NCI-H1048 (cell line): ENCODE measurements around the gene KASH5.

Source experiments
- DNase-seq: peaks from one replicate; lab custom pipeline; 2025; lab: John Stamatoyannopoulos, UW

Gene KASH5

GRCh38 chr19:49421039-49421877, 33.2 kb downstream of the KASH5 start:
- peak; percentile 79 for DNase-seq

DNA sequence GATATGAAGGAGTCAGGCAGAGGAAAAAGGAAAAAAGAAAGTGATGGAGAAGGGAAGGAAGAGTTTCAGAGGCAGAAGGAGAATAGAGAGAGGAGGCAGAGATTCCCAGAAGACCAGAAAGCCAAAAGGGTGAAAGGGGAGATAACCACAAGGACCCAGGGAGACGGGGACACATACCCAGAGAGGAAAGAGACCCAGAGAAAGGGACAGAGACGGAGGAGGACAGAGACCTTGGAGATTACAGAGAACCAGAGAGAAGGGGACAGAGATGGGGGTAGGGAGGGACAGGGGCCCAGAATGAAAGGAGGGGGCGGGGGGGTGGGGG, 33.8 kb downstream of the KASH5 start:
- DNase-seq, result no peak

GRCh38 chr19:49422407-49423070, 34.5 kb downstream of the KASH5 start:
- no peak for DNase-seq

DNA sequence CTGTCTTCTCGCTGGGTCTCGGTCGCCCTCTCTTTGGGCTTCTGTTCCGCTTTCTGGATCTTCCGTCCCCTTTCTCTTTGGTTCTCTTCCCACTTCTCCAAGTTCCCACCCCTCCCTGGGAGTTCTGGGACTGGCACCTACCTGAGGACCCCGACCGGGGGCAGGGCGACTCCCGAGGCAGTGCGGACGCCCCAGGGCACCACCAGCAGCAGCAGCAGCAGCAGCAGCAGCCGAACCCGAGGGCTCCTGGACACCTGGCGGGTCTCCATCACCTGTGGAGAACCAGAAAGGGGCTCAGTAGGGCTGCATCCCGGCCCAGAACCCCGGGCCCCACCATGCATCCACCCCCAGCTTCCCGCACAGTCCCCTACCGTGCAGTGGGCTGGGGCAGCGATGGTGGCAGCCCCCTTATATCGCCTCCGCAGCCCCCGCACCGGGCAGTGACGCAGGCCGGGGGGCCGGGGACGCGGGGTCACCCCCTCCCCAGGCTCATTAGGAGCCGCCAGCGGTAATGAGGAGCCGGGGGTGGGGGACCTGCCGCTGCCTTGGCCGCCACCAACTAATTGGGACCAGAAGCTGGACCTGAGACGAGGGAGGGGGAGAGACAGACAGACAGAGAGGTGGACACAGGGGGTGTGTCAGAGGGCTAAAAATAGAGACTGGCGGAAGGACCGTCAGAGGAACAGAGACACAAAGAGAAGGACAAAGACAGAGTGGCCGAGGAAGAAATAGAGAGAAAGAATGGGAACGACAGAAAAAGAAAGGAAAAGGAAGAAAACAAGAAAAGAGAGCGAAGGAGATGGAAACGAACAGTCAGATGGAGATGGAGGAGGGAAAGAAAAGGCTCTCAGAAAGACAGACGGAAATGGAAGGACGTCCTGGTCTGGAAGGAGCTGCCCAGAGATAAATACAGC, 35.3 kb downstream of the KASH5 start, which contains the start of gene PTH2:
PTH2 (minus strand) TSS at position 371 of the 914 bp plus-strand sequence; CDS start at position 269, 102 bp downstream.
- no peak for DNase-seq

GRCh38 chr19:49423985-49424303, 35.9 kb downstream of the KASH5 start:
- DNase-seq, result no peak

DNA sequence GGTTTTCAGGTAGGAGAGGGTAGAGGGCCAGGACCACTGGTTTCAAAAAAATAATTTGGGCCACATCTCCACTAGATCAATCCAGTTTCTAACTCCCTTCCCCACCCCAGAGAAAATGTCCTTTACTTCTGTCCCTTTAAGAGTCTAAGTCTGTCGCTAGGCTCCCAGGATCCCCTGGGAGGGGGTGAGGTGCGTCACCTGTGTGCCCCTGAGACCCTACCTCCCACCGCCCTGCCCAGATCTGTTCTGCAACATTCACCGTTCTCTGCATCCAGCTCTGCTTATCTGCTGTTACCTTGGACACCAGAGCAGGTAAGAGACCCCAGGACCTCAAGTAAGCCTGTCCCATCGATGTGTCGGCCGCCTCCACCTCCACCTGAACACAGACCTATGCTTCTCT, 37.1 kb downstream of the KASH5 start, which contains the start of gene GFY:
GFY (plus strand) TSS at position 211 of the 400 bp plus-strand sequence. CDS start 1,043 bp downstream, outside the sequence.
- no peak for DNase-seq

- DNase-seq, result no peak
These were observed 38.0 kb downstream of the KASH5 start for GRCh38 chr19:49425922-49426592.

DNA sequence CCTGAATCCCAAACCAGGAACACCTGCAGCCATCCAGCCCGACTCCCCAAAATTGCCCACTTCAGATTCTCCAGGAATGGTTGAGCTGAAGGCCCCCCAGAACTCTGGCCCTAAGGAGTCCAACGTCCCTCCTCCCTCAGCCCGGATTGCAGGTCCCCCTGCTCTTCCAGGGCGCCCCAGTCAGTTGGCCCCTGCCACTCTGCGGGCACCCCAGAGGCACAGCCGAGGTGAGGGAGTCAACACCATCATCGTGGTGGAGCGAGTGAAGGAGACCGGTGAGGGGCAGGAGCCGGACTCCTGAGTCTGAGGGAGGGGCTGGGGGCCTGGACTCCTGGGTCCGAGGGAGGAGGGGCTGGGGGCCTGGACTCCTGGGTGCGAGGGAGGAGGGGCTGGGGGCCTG, 39.3 kb downstream of the KASH5 start:
- no peak for DNase-seq

- no peak for DNase-seq
These were observed 40.0 kb downstream of the KASH5 start for GRCh38 chr19:49427855-49428546.

DNA sequence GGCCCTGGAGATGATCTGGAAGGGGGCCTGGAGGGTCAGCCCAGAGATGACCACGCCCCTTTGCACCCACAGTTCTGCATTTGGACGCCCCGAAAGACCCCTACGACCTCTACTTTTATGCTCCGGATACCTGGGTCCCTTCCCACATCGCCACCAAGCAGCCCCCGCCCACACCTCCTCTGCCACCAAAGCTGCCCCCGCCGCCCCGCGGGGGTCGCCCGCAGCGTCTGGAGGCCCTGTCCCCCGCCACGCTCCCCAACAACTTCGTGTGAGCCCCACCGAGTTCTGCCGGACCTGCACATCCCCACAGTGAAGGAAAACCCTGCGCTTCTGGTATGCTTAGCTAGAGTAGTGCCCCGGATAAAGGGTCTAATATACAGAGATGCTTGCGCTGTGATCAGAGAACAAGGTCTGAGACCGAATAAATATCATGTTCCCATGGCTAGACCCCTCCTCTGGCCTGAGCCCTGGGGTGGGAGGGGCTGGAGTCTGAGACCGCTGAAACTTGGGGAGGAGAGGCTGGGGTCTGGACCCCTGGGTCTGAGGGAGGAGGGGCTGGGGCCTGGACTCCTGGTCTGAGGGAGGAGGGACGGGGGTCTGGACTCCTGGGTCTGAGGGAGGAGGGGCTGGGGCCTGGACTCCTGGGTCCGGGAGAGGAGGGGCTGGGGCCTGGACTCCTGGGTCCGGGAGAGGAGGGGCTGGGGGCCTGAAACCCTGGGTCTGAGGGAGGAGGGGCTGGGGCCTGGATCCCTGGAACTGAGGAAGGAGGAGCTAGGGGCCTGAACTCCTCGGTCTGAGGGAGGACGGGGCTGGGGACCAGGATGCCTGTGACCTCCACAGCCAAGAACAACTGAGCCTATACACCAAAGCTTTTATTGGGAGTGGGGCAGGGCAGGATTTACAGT, 40.8 kb downstream of the KASH5 start:
- DNase-seq, result no peak

DNA sequence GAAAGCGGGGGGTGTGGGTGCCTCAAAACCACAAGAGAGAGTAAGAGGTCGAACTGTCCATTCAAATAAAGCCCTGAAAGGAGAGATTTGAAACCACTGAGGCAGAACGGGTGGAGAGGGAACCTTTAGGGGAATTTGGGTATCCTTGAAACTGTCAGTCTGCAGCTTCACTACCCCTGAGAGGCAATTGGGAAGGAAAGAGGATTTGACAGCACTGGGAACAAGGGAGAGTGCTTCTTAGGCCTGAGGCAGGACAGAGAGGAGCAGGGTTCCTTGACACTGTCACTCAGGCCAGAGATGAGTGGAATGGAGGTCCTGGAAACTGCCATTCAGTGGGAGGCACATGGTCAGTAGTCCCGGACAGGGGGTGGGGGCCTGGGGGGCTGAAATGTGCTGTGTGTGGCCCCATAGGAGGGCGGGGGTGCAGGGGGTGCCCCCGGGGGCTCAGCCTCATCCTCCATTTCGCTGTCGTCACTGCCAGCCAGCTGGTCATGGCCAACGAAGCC, 42.2 kb downstream of the KASH5 start:
- DNase-seq, result no peak

DNA sequence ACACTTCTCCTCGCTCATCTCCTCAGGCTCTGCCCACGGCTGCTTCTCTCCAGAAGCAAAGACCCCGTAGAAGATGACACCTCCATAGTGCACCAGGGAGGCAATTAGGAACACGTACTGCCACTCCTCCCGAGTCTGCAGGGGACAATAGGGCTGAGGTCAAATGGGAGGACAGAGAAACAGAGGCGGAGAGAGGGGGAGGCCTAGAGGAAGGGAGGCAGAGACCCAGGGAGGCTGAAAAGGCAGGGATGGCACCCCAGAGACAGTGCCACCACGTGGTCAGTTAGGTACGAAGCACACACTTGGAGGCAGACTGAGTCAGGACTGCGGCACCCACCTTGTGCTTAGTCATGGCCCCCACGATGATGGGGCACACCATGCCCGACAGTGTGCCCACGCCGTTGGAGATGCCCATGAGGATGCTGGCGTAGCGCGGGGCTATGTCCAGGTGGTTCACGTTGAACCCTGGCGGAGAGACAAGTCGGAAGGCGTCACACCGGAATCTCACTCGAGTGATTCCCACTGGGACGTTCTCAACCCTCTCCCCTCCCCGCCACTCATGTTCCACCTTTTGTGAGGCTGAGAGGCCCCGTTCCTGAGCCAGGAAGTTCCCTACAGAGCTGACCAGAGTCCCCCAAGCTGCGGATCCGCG, 42.8 kb downstream of the KASH5 start:
- no peak for DNase-seq

- DNase-seq, result no peak
These were observed 43.3 kb downstream of the KASH5 start for GRCh38 chr19:49431330-49431749.

- DNase-seq, result no peak
These were observed 44.4 kb downstream of the KASH5 start for GRCh38 chr19:49432141-49433073.

- no peak for DNase-seq
These were observed 45.3 kb downstream of the KASH5 start for GRCh38 chr19:49433240-49433901.

GRCh38 chr19:49434907-49435583, 47.0 kb downstream of the KASH5 start:
- peak; percentile 41 for DNase-seq

GRCh38 chr19:49435670-49436069, 47.6 kb downstream of the KASH5 start:
- no peak for DNase-seq
